Measurements from ENCODE around the gene PARVB.

PARVB gene, protein sequence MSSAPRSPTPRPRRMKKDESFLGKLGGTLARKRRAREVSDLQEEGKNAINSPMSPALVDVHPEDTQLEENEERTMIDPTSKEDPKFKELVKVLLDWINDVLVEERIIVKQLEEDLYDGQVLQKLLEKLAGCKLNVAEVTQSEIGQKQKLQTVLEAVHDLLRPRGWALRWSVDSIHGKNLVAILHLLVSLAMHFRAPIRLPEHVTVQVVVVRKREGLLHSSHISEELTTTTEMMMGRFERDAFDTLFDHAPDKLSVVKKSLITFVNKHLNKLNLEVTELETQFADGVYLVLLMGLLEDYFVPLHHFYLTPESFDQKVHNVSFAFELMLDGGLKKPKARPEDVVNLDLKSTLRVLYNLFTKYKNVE

DNA sequence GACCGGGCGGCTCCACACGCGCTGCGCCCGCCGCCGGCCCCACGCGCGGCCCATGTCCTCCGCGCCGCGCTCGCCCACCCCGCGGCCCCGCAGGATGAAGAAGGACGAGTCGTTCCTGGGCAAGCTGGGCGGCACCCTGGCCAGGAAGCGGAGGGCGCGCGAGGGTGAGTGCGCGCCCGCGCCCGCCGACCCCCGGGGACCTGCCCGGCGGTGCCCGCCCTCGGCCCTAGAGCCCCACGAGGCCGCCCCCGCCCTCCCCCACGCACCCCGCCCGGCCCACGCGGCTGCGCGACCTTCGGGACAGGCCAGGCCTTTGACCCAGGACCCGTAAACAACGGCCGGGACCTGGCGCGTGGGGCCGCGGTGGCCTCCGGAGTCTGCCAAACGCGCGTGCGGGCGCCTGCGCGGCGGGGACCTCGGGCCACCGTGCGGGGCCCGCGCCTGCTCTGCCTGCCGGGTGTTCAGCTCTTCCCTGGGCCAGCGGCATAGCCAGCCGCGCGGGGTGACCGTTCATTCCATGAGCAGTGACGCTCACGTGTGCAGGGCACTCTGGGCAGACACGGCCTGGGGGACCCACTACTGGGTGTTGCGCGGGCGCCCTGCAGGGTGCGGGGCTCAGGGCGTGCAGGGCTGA lies at the start of gene PARVB:
TSS of gene PARVB (plus strand) at position 15 of the 634 bp plus-strand sequence. CDS start at position 53, 38 bp downstream.
- peak; percentile 27 for DNase-seq

DNA sequence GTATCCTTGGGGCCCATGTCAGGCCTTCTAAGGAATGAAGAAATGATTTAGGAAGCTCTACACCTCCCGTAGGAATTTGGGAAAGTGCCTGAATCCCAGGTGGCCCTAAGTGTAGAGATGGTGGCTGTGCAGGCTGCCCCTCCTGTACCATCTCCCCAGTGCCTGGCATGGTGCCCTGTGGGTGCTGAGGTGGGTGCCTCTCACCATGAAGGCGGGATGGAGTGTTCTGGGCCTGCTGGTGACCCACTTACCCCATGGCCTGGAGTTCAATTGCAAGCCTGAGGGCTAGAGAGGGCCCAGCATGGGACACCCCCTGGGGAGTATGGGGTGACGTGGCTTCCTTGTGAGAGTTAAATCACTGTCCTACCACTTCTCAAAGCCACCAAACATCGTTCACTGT lies 49.1 kb upstream of the PARVB start:
- no peak for DNase-seq

DNA sequence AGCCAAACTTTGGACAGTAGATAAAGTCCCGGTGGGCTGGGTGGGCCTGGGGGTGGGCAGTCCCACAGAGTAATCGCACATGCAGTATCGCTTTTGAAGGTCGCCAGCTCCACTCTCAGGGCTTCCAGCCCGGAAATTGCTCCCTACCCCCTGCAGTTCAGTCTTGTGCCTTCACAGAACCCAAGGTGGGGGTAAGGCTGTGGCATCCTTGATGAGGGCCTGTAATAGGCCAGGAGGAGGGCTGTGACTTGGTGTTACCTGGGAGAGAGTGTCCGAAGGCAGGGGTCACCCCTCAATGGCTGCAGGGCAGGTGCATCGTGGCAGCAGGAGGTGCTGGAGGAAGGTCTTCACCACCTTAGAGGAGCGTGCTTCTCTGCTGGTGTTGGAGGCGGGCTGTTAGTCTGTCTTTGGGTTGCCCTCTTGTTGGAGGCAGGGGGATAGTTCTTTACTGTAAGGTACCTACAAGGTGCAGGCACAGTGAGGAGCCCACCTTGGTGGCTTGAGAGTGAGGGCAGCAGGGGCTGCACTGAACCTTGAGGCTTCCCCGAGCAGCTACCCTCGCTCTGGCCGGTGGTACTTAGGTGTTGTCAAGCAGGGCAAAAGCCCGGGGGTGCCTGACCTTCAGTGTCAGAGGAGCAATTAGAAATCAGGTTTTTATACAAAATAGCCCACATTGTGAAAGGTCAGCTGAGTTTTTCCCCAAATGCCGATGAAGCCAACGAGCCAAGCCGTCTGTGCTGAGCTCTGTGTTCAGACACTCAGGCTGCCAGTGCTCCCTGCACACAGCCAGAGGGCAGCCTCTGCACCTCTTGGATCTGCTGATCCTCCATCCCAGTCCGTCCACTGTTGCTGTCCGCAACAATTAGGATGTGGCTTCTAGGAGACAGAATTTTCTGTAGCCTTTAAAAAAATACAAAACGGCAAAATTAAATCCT lies 47.0 kb upstream of the PARVB start:
- no peak for DNase-seq

DNA sequence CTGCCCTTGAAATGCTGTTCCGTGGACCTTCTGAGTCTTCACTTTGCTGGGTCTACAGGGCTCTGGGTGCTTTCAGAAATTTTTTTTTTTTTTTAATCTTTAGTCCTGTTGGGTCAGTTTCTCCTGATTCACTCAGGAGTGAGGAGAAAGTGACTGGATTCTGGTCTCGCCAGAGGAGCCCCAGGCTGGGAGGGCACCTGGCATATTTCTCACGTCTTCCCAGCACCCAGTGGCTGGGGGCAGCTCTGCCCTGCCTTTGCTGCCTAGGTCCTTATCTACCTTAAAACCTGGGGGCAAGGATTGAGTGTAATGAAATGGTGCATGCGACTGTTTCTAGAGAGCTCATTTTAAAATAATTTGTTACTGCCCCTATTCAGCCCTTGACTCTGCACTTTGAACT lies 45.5 kb upstream of the PARVB start:
- no peak for DNase-seq

DNA sequence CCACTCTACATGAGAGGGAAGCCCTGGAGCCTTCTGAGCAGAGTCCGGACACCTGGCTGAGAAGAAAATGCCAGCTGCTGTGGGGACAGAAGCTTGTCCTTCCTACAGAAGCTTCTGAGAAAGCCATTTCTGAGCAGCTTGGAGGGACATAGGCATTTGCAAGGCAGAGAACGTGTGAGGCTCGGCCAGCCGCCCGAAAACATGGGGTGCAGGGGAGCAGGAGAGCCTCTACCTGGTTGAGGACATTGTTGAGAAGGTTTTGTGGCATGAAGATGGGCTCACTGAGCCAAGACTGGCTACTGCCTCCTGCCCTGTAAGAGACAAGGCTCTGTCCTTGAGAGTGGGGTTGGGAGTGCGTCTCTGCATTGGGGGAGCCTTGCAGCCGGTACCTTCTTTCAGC lies 43.5 kb upstream of the PARVB start:
- DNase-seq, result no peak

DNA sequence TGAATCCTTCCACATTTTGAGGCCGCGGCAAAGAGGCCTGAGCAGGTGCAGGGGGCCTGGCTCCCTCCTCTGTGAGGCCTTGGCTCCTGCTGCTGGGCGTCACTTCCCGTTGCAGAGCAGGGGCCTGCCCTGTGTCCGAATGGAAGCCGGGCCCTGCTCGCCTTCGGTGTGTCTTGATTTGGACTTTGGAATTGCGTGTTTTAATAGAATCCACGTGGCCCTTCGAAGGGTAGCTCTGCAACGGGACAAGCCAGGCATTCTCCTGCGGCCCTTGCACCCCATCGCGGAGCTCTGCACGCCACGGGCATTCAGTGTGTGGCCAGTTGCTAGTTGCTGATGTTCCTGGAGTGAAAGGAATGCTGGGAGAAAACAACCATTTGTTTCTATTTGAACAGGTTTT lies 43.1 kb upstream of the PARVB start:
- DNase-seq, result no peak

DNA sequence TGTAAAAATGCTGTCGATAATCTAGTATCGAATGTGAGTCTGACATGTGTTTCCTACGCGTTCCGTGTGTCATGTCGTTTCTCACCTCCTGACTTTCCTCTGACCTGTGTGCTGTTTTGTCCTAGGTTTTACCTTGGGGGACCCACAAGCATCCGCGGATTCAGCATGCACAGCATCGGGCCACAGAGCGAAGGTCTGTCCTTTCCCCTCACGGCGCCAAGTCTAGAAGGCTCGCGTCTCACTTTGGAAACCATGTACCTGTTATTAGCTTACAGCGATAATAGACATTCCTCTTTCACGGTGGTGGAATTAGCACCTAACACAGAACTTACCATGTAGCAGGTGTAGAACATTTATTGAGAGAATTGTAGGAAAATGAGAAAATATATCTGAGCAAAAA lies 40.3 kb upstream of the PARVB start:
- DNase-seq, result no peak

DNA sequence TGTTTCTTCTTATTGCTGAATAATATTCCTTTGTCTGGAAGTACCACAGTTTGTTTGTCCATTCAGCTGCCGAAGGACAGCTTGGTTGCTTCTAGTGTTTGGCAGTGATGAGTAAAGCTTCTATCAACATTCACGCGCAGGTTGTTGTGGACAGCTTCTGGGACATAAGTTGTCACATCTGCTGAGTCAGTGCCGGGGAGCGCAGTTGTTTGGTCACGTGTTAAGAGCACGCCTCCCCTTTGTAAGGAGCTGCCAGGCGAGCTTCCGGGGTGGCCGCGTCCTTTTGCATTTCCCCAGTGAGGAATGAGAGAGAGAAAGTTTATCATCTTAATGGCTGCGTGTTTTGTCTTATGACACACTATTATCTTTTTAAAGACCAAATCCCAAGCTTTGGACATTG lies 38.6 kb upstream of the PARVB start:
- DNase-seq, result no peak

DNA sequence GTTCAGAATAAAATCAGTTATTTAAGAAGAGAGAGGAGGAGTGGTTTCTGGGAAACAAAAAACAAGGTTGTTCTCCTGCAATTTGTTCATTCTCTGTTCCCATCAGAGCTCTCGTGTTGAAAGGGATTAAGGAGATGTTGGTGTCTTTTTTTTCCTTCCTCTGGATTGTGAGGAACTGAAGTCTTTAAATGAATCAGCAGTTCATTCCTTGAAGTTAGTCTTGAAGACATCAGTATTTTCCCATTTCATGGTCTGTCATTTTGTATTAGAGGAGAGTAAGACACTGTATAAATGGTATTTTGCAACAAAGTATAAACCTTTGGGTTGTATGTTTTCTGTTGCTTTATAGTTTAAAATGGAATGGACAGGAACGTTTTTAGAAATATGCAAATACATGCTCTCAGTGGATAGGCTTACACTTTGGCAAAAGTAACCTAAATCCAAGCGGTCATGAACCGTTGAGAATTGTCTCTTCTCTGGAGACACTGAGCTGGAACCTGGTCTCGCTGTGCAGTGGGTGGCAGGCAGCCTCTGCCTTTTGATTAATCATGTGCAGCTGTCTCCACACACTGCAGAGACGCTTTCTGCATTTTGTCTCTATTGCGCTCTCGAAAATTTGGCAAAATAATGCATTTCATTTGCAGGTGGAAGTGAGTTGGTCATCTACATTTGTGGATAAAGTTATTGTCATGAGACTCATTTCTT lies 35.8 kb upstream of the PARVB start:
- no peak for DNase-seq

DNA sequence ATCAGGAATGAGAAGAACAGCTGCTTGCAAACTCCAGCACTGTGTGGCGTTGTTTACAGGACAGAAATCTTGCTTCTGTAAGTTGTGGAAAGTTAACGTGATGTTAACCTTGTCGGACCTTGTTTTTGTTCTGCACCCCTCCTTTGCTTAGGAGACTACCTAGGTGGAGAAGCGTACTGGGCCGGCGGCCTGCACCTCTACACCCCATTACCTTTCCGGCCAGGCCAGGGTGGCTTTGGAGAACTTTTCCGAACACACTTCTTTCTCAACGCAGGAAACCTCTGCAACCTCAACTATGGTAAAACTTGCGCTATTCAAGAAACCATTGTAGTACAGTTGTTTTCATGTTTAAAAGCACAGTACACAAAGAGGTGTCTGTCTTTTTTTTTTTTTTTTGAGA lies 35.1 kb upstream of the PARVB start:
- no peak for DNase-seq

DNA sequence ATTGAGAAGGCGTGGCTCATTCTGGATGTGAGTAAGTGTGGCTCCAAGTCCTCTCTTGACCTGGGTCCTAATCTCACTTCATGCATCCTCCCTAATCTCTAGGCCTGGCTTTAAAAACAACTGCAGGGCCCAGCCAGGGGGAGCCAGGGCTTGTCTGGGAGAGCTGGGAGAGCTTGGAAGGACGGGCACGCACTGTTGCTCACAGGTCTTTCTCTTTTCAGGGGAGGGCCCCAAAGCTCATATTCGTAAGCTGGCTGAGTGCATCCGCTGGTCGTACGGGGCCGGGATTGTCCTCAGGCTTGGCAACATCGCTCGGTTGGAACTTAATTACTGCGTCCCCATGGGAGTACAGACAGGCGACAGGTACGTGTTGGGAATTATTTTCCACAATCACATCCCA lies 34.1 kb upstream of the PARVB start:
- no peak for DNase-seq

DNA sequence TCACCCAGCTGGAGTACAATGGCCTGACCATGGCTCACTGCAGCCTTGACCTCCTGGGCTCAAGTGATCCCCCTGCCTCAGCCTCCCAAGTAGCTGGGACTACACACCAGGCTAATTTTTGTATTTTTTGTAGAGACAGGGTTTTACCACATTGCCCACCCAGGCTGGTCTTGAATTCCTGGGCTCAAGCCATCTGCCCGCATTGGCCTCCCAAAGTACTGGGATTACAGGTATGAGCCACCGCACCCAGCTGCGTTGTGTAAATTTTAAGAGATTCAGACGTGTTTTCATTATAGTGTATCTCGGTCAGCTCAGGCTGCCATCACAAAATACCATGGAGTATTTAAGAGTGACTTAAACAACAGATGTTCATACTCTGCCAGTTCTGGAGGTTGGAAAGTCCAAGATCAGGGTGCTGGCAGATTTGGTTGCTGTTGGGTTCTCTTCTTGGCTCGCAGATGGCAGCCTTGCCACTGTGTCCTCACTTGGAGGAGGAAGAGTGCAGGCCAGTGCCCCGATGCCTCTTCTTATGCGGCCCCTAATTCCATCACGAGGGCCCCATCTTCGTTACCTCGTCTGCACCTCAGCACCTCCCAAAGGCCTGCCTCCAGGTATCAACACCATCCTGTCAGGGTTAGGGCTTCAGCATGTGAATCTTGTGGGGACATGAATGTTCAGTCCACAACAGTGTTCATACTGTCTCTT lies 32.6 kb upstream of the PARVB start:
- DNase-seq, result no peak

DNA sequence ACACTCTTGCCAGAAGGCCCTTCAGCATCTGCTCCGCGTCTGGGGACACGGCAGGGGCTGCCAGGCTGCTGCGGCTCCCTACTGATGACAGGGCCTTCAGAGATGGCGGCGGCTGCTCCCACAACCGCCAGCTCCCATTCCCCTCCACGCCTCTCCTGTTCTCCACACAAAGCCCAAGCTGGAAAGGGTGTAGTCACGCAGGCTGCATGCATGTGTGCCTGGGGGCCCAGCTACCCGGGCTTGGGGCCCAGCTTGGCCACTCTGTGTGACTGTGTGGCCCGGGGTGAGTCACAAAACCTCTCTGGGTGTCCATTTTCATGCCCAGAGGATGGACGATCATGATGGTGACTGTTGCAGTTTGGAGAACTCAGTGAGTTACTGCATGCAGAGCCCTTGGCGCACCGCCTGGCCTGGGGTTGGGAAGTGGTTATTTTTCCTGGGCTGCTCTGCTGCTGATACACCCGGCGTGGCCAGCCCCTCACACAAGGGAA lies 31.7 kb upstream of the PARVB start:
- no peak for DNase-seq

DNA sequence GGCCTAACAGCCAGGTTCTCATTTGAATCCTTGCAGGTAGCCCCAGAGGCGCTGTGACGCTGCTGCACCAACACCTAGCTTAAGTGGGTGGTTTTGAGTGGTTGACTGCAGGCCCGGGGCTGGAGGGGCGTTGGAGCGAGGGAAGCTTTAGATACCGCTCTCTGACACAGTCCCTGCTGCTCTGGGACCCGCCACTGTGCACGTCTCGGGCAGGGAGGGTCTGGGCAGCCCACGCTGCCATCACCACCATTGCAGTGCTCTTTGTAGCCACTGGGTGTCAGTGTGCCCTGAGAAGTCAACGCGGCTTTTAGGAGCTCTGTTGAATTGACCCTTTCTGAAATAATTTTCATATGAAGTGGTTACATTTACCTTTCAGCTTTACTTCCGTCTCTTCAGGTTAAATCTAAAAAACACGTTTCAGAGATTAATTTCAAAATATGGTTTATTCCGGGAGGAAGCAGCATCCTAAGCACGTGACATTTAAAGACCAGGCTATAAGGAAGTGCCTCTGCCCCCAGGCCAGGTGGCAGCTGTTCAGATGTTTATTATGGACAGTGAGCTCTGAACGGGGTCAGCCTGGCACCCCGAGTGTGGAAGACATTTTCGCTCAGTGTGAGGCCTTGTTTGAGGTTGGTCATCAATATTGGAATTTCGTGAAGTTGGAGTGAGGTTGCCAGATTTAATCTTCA lies 30.9 kb upstream of the PARVB start:
- peak; percentile 75 for DNase-seq

DNA sequence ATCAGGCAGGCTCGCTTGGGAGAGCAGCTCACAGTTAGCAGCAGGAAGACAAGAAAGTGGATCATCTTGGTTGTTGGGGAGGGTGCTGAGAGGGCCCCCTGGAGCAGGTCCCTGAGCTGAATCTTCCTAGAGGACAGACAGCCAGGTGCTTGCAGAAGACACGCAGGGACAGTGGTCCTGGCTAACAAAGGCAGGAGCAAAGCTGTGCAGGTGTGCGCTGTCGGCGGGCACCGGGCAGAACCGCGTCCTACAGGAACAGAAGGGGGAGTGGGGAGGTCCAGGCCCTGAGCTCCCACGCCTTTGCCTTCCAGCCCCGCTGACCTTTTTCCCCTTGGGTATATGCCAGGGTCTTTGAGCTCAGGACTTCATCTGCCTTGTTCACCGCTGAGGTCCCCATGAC lies 30.1 kb upstream of the PARVB start:
- no peak for DNase-seq

DNA sequence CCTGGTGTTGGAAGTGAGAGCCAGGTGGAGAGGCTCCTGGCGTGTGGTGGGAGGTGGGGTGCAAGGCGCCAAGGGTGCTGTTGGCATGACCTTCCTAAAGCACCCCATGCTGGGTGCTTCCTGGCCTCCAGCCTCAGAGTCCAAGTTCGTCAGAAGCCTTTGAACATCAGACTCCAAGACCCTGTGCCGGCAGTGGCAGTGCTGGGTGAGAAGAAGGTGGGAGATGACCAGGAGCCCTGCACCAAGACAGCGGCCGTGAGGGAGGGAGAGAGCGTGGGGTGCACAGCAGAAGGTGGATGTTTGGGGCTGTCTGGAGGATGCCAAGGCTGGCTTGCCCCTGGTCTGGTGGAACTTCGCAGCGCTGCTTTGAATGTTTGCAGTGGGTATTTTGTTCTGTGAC lies 29.7 kb upstream of the PARVB start:
- DNase-seq, result no peak

DNA sequence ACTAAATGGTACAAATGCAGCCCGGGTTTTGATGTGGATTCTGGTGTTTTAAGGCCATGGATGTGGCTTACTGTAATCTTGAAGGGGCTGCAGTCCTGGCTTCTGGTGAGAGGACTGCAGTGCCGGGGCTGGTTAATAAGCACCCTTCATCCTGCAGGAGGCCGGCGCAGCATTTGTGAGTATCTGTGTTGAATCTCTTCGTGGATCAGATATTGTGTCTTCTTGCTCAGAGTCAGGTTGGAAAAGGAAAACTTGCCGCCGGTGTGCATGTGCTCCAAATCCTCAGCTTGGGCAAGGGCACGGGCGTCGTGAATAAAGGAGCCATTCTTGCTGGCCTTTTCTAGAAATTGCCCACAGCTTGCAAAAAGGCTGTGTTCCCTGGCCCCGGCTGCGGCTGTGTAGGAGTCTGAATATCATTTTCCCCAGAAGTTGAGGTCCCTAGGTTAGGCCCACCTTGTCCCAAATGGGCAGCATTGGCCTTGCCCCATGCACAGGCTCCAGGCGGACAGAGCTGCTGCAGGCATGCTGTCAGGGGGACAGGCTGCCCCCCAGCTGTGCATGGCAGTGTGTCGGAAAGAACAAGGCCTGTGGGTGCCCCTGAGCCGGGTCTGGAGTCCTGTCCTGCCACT lies 28.9 kb upstream of the PARVB start:
- DNase-seq, result no peak

DNA sequence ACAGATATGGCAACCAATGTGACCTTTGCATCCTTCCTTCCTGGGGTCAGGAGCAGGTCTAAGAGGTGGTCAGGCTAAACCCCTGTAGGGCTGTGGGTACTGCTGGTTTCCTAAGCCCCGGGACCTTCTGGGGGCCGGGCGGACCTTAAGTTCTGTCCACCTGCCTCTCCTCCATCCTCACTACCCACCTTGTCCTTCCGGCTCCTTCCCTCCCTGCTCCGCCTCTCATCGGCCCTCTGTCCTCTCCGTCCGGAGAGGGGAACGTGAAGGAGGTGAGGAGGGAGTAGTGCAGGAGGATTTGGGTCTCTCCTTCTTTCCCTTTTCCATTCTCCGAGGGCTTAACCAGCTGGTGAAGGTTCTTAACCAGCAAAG lies 28.3 kb upstream of the PARVB start:
- DNase-seq, result no peak

DNA sequence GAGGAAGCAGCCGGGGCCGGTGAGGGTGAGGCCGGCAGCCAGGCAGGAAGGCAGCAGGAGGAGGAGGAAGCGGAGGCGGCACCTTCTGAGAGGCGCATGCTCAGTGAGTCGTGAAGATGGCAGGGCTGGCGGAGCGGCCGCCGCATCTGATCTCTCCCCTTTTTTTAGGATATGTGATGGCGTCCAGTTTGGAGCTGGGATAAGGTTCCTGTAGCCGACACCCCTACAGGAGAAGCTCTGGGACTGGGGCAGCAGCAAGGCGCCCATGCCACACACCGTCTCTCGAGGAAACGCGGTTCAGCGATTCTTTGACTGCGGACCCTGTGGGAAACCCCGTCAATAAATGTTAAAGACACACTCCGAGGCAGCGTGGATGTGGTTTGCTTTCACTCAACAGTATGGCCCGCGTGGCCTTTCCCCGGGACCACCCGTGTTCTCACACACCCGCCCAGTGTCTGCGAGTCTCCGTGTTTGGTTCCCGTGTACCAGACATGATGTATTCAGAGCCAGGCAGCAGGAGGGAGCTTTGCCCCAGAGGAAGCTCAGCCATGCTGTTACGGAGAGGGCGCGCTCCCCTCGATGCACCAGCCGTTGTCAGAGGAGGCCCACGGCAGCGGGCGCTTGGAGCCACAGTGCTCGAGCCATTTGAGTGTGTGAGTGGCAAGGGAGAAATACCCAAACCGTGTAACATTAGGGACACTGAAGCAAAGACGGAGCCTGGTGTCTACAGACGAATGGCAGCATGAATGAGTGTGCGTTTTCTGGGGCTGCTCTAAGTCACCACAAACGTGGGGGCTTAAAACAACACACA lies 27.7 kb upstream of the PARVB start:
- peak; percentile 73 for DNase-seq

DNA sequence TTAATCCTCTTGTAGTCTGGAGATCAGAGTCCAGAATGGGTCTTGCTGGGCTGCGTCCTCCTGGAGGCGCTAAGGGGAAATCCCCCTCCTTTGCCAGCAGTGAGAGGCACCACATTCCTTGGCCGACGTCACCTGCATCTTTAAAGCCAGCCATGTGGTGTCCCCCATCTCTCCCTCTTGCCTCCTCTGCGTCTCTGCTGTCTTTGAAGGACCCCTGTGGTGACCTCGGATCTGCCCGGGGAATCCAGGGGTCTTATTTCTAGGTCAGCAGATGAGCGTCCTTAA lies 27.2 kb upstream of the PARVB start:
- DNase-seq, result no peak

Measured in CD4-positive, alpha-beta T cell treated with Interleukin-10 for 1 hour (primary cell).